Measurements from ENCODE around the gene JAKMIP1.

DNA sequence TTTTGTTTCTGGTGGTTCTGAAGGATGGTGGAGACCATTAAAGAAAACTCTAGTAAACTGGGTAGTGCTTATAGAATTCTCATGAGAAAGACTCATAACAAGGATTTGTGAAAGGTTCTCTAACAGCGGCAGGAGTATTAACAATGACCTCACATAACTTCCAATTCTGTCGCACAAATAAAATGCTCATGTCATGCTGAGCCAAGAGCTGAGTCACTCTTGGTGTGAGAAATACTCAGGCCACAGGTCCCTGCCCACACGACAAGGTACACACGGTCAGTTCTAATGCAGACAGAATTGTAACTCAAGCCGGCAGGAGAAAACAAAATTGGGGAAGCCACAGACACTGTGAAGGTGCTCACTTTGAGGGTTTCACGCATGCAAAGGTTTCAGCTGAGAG is 147.7 kb downstream of the JAKMIP1 start:
- TF ChIP-seq, protein P1, sequence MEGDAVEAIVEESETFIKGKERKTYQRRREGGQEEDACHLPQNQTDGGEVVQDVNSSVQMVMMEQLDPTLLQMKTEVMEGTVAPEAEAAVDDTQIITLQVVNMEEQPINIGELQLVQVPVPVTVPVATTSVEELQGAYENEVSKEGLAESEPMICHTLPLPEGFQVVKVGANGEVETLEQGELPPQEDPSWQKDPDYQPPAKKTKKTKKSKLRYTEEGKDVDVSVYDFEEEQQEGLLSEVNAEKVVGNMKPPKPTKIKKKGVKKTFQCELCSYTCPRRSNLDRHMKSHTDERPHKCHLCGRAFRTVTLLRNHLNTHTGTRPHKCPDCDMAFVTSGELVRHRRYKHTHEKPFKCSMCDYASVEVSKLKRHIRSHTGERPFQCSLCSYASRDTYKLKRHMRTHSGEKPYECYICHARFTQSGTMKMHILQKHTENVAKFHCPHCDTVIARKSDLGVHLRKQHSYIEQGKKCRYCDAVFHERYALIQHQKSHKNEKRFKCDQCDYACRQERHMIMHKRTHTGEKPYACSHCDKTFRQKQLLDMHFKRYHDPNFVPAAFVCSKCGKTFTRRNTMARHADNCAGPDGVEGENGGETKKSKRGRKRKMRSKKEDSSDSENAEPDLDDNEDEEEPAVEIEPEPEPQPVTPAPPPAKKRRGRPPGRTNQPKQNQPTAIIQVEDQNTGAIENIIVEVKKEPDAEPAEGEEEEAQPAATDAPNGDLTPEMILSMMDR (conservative IDR thresholded peaks at IDR 0.05), result no peak
- TF ChIP-seq EZH2 (IDR thresholded peaks at IDR 0.05; ENCODE audit: low read depth), result no peak

Data from PC-9 (cell line).